IPS-NIHi7 (cell line): ENCODE results near the gene GPD1.
A peak's percentile ranks its signal among the peaks of the same experiment; 100 is the strongest.

ENCODE experiments used
- DNase-seq: peaks from one replicate; pipeline ENCODE4 v3.0.0; 2012; ENCODE audit warnings: mixed read lengths; ENCODE audit errors: extremely low spot score

GPD1 gene

GRCh38 chr12:50101663-50102062, 2.1 kb upstream of the GPD1 start:
- DNase-seq, result peak; percentile 83

- no peak for DNase-seq
Measured at GRCh38 chr12:50102131-50102531, 1.7 kb upstream of the GPD1 start.

GRCh38 chr12:50102646-50103309, 1.0 kb upstream of the GPD1 start:
- DNase-seq, result no peak

GRCh38 chr12:50103351-50103750, 457 bp upstream of the GPD1 start:
- no peak for DNase-seq

- no peak for DNase-seq
Measured at GRCh38 chr12:50104417-50105366, 884 bp downstream of the GPD1 start.

- no peak for DNase-seq
Measured at GRCh38 chr12:50105913-50106450, 2.2 kb downstream of the GPD1 start.

- DNase-seq, result no peak
Measured at GRCh38 chr12:50106907-50107306, 3.1 kb downstream of the GPD1 start.

- DNase-seq, result no peak
Measured at GRCh38 chr12:50107416-50108268, 3.8 kb downstream of the GPD1 start.

GRCh38 chr12:50109319-50109718, 5.5 kb downstream of the GPD1 start:
- DNase-seq, result no peak

GRCh38 chr12:50110127-50110761, 6.4 kb downstream of the GPD1 start:
- no peak for DNase-seq

- DNase-seq, result peak; percentile 33
Measured at GRCh38 chr12:50110762-50111351, 7.0 kb downstream of the GPD1 start.

- no peak for DNase-seq
Measured at GRCh38 chr12:50111395-50111692, 7.5 kb downstream of the GPD1 start.

GRCh38 chr12:50111693-50112455, 8.1 kb downstream of the GPD1 start, which contains the start of gene COX14:
TSS of gene COX14 (plus strand) at chr12:50112236. CDS start at chr12:50120044, 7,808 bp downstream.
- DNase-seq, result peak; percentile 98

- peak; percentile 66 for DNase-seq
Measured at GRCh38 chr12:50112456-50113218, 8.8 kb downstream of the GPD1 start.

- no peak for DNase-seq
Measured at GRCh38 chr12:50117057-50117622, 13.3 kb downstream of the GPD1 start.

- DNase-seq, result no peak
Measured at GRCh38 chr12:50119387-50119786, 15.6 kb downstream of the GPD1 start.

- no peak for DNase-seq
Measured at GRCh38 chr12:50120521-50120920, 16.7 kb downstream of the GPD1 start.

- DNase-seq, result no peak
Measured at GRCh38 chr12:50120953-50121352, 17.1 kb downstream of the GPD1 start.

GRCh38 chr12:50121641-50122040, 17.8 kb downstream of the GPD1 start:
- no peak for DNase-seq
